ENCODE results near the gene TRABD. TPM values are rescaled to one million over a fixed set of nuclear protein-coding genes. Genes with fewer than 3 reads are reported as not detected.

The TRABD gene
- polyA plus RNA-seq, 1 donor (not counting 4 experiments of a cell fraction or from before 2014, with no cell fraction given) = 22.7 TPM

GRCh38 chr22:50193621-50194020, 7.9 kb downstream of the TRABD start:
- FAIRE-seq (no peak), DNase-seq (ENCODE audit: low read depth, low spot score) (no peak)
- Histone ChIP-seq H3K4me1 (ENCODE audit: control insufficient read depth, extremely low read depth, insufficient read depth, low read length) (peaks cover 28% of the 10 kb centered on the region), H2AFZ (ENCODE audit: control insufficient read depth, low read length) (no peak overlapping the region), H3K27me3 (ENCODE audit: control insufficient read depth, extremely low read depth, insufficient read depth, low read length) (no peaks in the 10 kb centered on the region), H3K4me3 (ENCODE audit: control insufficient read depth in 2 of 3, extremely low read depth in 1 of 3, insufficient read depth in 2 of 3, low read depth in 1 of 3, low read length in 3 of 3) (no peak overlapping the region), H3K79me2 (ENCODE audit: control insufficient read depth, insufficient read depth, low read length) (peaks cover 45% of the 10 kb centered on the region), H3K9ac (ENCODE audit: control insufficient read depth, extremely low read depth, insufficient read depth, low read length) (no peak overlapping the region), H3K36me3 (ENCODE audit: control insufficient read depth in 2 of 2, extremely low read depth in 1 of 2, insufficient read depth in 2 of 2, low read length in 2 of 2) (peaks cover 22 to 25% of the 10 kb centered on the region in 2 experiments), H4K20me1 (ENCODE audit: control insufficient read depth, extremely low read depth, insufficient read depth, low read length) (no peaks in the 10 kb centered on the region), H3K9me3 (ENCODE audit: control insufficient read depth, low read depth, low read length) (no peaks in the 10 kb centered on the region), H3K27ac (ENCODE audit: control insufficient read depth, insufficient read depth, low read length) (no peak overlapping the region), H3K4me2 (ENCODE audit: control insufficient read depth, extremely low read depth, insufficient read depth, low read depth, low read length) (no peak overlapping the region), H3K9me1 (ENCODE audit: control insufficient read depth, extremely low read depth, insufficient read depth, low read length) (no peaks in the 10 kb centered on the region)
- no peak for TF ChIP-seq EZH2 (IDR thresholded peaks at IDR 0.05; ENCODE audit: low read length)
- TF ChIP-seq CTCF (optimal IDR thresholded peaks at IDR 0.05 in 1 of 3, IDR thresholded peaks at IDR 0.05 in 1 of 3, conservative IDR thresholded peaks at IDR 0.05 in 1 of 3; ENCODE audit: extremely low read depth in 1 of 3, insufficient read depth in 2 of 3, low read length in 3 of 3) = no peak
- dilution Hi-C loops (cut with MboI; ENCODE audit: extremely low pct_ligation_motif_present, low sequenced_read_pairs) = no loop called here

- H3K9ac ChIP-seq (ENCODE audit: control insufficient read depth, extremely low read depth, insufficient read depth, low read length) = no peak overlapping the region
- no peaks in the 10 kb centered on the region for H3K27me3 ChIP-seq (ENCODE audit: control insufficient read depth, extremely low read depth, insufficient read depth, low read length)
Observed at GRCh38 chr22:50194037-50194805, 8.5 kb downstream of the TRABD start.

More at GRCh38 chr22:50194037-50194805, 8.5 kb downstream of the TRABD start:
- H3K79me2 ChIP-seq (ENCODE audit: control insufficient read depth, insufficient read depth, low read length) = peaks cover 42% of the 10 kb centered on the region
- TF ChIP-seq CTCF (optimal IDR thresholded peaks at IDR 0.05 in 1 of 3, IDR thresholded peaks at IDR 0.05 in 1 of 3, conservative IDR thresholded peaks at IDR 0.05 in 1 of 3; ENCODE audit: extremely low read depth in 1 of 3, insufficient read depth in 2 of 3, low read length in 3 of 3) (no peak), EZH2 (IDR thresholded peaks at IDR 0.05; ENCODE audit: low read length) (no peak)
- no peak overlapping the region for H3K4me2 ChIP-seq (ENCODE audit: control insufficient read depth, extremely low read depth, insufficient read depth, low read depth, low read length)
- peaks cover 27% of the 10 kb centered on the region for H3K4me1 ChIP-seq (ENCODE audit: control insufficient read depth, extremely low read depth, insufficient read depth, low read length)
- H3K4me3 ChIP-seq (ENCODE audit: control insufficient read depth in 2 of 3, extremely low read depth in 1 of 3, insufficient read depth in 2 of 3, low read depth in 1 of 3, low read length in 3 of 3) = no peak overlapping the region
- DNase-seq (ENCODE audit: low read depth, low spot score) = no peak
- no peaks in the 10 kb centered on the region for H4K20me1 ChIP-seq (ENCODE audit: control insufficient read depth, extremely low read depth, insufficient read depth, low read length)
- no peak overlapping the region for H3K27ac ChIP-seq (ENCODE audit: control insufficient read depth, insufficient read depth, low read length)
- no peaks in the 10 kb centered on the region for H3K9me1 ChIP-seq (ENCODE audit: control insufficient read depth, extremely low read depth, insufficient read depth, low read length)
- no peak for FAIRE-seq
- H3K36me3 ChIP-seq (ENCODE audit: control insufficient read depth in 2 of 2, extremely low read depth in 1 of 2, insufficient read depth in 2 of 2, low read length in 2 of 2) = peaks cover 22 to 25% of the 10 kb centered on the region in 2 experiments
- no peak overlapping the region for H2AFZ ChIP-seq (ENCODE audit: control insufficient read depth, low read length)
- no peaks in the 10 kb centered on the region for H3K9me3 ChIP-seq (ENCODE audit: control insufficient read depth, low read depth, low read length)
- dilution Hi-C loops (cut with MboI; ENCODE audit: extremely low pct_ligation_motif_present, low sequenced_read_pairs) = no loop called here

All from keratinocyte (primary cell).